GM18526 (cell line): Measurements from ENCODE around the gene SUPT7L.

ENCODE experiments used
- POLR2A ChIP-seq: IDR thresholded peaks from 3 replicates; pipeline ENCODE4 v1.6.1; 2011; ENCODE audit not compliant: insufficient read length; ENCODE audit errors: extremely low read depth

Gene SUPT7L

DNA sequence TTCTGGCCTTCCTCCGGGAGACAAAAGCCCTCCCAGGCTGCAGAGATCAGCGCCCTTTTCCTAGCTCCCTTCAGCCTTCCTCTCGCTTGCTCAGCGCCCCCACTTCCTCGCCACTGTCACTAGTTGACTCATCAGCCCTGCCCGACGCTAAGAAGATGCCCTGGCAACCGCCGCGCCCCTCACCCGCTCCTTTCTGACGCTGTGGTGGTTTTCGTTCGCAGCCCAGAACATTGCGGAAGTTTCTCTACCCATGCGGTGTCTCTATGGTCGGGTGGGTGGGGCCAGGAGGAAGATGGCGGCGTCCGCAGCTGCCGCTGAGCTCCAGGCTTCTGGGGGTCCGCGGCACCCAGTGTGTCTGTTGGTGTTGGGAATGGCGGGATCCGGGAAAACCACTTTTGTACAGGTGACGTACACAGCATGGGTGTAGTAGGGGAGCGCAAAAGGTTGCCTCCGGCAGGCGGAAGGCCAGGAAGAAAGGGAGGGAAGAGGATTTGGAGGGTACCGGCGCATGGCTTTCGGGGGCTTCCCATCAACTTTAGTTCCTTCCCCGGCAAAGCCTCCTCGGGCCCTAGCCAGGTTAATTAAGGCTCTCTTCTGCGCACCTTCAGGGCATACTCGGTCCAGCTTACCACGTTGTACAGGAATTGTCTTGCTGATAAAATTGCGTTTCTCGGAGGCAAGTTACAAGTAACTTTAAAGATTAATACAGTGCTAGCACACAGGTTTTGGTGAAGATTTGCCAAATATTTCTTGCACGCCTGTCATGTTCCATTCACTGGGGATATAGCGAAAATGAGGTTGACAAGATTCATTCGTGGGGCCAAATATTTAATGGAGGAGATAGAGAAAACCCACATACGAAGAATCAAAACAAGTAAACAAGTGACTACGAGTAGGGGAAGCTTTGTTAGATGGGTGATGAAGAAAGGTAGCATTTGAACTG lies 34.4 kb downstream of the SUPT7L start, which contains the start of the genes CCDC121 and GPN1:
Gene CCDC121 (minus strand): TSS at position 246 of the 943 bp plus-strand sequence. CDS start 1,213 bp downstream, outside the sequence.
Gene GPN1 (plus strand): TSS at position 284 of the 943 bp plus-strand sequence. CDS start 9 bp downstream, at position 293.
- TF ChIP-seq POLR2A, result peak; percentile 96

DNA sequence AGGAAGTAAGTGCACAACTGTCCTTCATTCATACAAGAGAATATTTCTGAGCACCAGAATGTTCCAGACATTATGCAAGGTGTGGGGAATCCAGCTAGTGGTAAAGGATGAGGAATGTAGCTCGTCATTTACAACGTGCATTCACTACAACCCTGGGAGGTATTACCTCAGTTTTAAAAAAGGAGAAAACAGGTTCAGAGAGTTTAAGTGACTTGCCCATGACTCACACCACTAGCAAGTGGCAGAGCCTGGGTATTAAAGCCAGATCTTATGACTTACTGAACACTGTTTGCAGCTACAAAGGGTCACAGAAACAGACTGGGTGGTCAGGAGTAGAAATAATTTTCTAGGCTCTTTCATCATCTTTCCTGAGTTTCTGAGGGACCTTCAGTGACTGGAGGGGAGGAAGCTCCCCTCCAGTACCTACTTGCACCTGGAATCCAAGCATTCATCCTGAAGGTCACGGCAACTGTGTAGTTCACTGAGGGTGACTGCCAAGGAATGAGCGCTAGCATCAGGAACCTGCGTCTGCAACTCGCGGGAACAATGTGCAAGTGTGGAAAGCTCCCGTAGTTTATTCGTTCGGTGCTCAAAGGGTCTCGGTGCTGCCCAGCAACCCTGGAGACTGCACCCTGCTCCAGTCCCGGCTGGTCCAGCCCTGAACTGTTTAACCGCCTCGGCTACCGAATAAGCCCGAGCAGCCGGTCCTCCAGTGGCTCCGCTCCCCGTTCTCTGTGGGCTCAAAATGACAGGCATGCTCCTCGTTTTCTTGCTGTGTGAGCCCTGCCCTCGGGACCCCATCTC lies 35.2 kb downstream of the SUPT7L start:
- no peak for TF ChIP-seq POLR2A

DNA sequence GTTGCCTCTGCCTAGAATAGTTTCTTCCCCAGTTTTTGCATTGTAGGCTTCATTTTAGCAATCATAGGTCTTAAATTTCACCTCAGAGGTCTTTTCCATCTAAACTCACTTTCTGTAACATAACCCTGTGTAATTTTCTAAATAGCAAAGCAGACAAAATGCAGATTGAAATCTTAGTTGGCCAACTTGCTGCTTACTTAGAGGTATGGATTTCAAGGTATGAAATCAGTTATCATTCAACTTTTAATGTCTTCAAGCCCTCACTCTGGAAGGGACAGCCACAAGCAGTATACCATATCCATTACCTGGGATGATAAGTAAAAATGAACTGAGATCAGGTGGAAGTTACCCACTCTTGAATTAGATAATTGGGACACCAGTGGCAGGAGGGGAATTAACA lies 38.5 kb downstream of the SUPT7L start:
- TF ChIP-seq POLR2A, result no peak

DNA sequence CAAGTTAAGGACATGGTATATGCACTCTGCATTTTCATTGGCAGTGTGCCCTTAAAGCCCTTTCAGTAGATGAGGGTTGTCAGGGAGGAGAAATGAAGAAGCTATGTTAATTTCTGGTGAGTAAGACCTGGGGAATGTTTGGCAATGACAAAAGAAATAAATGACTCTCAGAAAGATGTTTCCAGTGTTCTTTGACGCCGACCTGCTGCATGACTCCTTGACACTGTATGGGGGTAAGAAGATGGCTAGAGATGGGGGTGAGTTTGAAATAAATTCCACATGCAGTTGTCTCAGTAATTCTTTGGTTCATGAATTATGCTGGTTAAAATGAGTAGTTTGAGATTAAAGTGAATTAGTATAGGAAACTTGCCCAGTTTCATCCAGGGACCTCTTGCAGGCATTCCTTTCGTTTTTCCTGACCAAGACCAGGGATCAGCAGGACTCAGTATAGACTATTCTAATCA lies 40.5 kb downstream of the SUPT7L start:
- TF ChIP-seq POLR2A, result no peak

DNA sequence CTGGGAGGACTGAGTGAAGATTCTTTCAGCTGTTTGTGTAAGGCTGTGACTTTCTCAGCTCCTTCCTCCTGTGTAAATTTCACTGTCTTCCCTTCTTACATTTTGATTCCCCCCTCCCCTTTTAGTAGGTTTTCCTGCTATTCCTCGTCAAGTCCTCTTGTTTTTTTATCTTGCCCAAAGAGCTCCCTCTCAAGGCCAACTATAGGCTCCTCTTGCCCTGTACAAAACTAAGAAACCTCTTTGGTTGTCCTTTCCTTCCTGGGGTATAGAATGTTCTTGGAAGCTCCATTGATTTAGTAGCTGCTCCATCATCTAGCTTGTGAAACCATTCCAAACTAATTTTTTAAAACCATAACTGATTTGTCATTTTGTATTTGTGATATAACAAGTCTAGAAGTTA lies 41.9 kb downstream of the SUPT7L start:
- TF ChIP-seq POLR2A, result no peak

DNA sequence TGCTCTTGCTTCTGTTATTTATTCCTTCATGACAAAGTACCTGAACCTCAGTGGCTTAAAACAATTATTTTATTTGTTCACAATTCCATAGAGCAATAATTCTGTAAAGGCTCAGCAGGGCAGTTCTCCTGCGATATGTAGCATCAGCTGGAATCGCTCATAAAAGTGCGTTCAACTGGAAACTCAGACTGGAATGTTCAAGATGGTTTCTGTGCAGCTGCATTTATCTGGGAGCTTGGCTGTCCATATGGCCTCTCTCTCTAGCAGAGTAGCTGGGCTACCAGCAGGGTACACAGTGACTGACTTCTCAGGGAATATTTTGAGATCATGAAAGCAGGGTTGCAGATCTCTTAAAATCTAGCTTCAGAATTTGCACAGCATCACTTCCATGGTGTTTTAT lies 48.1 kb downstream of the SUPT7L start:
- TF ChIP-seq POLR2A, result no peak

DNA sequence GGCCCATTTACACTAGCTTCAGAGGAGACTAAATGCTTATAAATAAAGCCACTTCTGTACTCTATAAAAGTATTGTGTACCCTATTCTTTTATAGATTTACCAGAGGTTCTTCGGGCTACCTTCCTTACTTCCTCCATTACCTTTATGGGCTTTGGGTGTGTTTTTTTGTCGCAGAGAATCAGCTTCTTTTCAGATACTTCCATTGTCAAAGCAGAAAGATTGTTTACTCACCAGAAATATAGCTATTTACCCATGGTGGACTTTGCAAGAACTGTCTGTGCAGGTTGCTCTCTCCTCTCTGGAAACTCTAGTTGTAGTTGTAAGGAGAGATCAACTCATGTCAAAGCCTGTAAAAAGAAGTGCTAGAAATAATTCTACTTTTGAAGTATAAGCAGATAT lies 49.4 kb downstream of the SUPT7L start:
- no peak for TF ChIP-seq POLR2A

DNA sequence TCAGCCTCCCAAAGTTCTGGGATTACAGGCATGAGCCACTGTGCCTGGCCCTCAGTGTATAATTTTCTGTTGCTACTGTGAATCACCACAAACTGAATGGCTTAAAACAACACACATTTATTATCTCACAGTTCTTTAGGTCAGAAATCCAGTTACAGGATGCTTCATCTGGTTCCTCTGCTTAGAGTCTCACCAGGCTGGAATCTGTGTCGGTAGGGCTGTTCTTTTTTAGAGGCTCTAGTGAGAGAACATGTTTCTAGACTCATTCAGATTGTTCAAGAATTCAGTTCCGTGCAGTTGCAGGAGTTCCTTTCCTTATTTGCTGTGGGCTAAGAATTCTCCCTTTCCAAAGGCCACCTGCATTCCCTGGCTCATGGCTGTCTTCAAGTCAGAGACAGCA lies 56.8 kb downstream of the SUPT7L start:
- no peak for TF ChIP-seq POLR2A
